HG03442 (cell line): ENCODE results near the gene SMPD2.
"Not testable (repeated sequence)": the region's sequence is repeated elsewhere in the genome, so short reads cannot be mapped to it uniquely, and the experiment has no call there.

Source experiments
- ATAC-seq: cut with Tn5 transposase; IDR thresholded peaks from one replicate; pipeline ENCODE4 v1.9.1; 2021; ENCODE audit warnings: mild to moderate bottlenecking, moderate library complexity; ENCODE audit not compliant: unreplicated experiment

The SMPD2 gene

DNA sequence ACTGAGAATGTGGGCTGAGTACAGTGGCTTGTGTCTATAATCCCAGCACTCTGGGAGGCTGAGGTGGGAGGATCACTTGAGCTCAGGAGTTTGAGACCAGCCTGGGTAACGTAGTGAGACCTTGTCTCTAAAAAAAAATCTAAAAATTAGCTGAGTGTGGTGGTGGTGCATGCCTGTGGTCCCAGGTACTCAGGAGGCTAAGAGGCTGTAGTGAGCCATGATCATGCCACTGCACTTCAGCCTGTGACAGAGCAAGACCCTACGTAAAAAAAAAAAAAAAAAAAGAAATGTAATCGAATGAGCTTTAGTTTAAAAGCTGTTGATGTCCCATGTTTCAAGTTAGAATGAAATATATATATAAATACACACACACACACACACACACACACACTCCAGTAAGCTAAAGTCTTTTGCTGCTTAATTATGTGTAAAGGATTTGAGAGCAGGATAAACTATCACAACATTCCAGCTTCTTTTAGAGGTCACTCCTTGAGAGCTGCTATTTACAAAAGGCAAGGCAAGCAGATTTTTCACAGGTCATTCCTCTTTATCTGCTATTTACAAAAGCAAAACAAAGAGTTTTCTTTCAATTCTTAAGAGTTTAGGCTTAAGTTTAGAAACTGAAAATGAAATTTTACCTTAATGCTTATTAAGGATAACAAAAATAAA lies 19.8 kb downstream of the SMPD2 start:
- no peak for ATAC-seq

DNA sequence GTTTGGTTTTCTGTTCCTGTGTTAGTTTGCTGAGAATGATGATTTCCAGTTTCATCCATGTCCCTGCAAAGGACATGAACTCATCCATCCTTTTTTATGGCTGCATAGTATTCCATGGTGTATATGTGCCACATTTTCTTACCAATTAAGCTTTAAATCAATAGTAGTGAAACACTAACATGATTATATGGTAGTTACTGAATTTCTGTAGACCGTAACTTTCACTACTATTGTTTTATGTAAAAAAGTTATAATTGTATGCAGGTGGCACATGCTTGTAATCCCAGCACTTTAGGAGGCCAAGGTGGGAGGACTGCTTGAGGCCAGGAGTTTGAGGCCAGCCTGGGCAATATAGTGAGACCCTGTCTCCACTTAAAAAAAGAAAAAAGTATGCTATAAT lies 20.7 kb downstream of the SMPD2 start:
- ATAC-seq, result not testable (repeated sequence)

DNA sequence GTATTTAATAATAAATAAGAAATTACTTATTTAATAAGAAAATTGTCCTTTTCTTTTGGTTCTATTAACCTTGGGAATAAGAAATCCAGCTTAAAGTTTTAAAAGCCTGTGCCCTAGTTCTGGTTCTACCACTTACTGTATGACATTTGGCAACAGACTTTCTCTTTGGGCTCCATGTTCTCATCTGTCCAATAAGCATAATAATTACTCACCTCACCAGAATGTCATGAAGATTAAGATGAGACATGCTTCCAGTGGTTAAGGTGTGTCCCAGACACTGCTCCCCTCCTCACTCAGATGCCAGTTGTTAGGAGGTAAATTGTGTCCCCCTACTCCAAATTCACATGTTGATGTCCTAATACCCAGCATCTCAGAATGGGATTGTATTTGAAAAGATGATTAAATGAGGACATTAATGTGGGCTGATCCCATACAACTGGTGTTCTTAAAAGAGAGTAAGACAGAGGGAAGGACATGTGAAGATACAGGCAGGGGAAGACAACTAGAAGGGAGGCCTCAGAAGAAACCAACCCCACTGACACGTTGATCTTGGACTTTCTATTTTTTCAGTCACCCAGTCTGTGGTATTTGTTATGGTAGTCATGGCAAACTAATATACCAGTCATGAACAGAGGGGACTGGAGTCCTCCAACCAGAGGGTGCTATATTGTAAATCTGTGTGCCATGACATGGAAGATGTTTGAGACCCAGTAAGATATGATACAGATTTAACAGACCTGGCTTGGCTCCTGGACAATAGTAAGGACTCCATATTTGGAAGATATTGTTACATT lies 21.4 kb downstream of the SMPD2 start:
- ATAC-seq, result no peak

DNA sequence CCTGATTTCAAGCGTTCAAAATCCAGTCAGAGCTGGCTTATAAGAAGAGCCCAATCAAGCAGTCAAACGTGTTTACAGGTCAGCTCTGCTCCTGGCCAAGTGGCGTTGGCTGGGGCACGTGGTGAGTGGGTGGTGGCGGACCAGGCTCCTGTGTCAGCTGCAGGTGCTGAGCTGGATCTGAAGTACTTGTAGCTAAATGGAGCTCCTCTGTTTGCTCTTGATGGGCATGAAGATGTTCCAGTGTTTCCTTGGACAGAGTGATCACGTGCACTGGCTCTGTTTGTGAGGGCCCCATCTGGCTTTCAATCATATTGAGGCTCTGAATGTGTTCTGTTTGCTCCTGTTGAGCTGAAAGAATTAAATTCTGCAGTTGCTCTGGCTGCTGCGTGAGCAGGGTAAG lies 25.2 kb downstream of the SMPD2 start:
- ATAC-seq, result no peak

DNA sequence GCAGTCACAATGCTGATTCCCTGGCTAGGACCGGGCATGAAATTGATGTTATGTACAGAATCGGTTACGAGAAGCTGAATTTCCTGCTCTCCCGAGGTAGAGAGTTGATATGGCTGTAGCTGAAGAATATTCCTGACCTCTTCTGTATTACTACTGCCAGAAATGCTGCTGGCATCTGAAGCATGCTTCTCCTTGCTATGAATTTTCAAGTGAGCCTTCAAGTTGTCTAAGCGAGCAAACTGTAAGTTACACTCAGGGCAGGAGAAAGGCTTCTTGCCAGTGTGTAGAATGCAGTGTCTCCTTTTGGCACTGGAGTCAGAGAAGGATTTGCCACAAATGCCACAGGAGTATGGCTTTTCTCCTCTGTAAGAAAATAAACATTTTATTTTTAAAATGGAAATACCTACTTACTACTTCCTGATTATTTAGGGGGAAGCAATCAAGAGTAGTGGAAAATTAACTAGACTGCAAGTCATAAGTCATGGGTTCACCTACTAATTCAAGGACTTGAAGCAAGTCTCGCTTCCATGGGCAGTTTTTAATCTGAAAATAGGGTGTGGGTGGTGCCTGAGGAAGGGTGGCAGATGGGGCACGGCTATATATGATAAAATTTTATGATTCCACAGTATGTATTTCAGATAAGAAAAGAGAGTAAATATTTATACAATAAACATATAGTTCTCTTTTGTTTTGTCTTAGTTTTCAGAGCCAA lies 25.8 kb downstream of the SMPD2 start:
- ATAC-seq, result no peak

DNA sequence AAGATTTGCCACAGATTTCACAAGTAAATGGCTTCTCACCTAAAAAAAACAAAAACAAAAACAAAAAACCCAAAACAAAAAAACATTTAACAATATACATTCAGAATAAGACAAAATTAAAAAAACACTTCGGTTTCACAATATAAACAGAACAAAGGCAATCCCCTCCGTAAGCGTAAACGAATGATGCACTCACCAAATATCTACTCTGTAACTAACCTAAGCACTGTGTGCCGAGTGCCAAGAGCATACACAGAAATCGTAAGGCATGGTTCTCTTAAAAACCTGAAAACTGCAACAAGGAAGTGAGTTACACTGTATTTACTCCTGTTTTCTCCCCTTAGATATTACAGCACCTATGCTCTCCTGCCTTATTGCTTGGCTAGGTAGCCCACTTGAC lies 27.2 kb downstream of the SMPD2 start:
- ATAC-seq, result no peak

DNA sequence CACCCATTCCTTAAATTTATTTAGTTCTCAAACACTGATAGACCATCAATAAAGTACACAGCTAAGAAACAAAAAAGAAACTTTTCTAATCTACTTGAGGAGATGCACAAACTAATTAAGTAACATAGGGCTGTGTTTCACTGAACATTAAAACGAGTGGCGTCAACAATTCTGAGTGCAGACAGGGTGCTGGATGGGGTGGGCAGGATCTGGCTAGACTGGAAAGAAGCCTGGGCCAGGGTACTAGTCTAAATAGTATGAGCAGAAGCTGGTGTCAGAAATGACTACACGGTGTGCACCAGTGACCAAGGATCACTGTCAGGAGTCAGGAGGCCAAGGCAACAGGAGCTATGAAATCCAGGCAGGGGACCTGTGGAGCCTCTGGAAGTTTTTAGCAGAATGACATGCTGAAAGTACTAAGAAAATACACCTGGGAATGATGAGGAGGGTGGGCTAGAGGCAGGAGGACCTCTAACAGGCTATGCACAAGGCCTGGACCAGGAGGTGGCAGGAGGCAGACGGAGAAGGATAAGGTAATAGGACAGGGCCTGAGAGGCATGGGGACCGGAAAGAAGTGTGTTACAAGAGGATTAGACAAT lies 29.2 kb downstream of the SMPD2 start:
- ATAC-seq, result no peak

DNA sequence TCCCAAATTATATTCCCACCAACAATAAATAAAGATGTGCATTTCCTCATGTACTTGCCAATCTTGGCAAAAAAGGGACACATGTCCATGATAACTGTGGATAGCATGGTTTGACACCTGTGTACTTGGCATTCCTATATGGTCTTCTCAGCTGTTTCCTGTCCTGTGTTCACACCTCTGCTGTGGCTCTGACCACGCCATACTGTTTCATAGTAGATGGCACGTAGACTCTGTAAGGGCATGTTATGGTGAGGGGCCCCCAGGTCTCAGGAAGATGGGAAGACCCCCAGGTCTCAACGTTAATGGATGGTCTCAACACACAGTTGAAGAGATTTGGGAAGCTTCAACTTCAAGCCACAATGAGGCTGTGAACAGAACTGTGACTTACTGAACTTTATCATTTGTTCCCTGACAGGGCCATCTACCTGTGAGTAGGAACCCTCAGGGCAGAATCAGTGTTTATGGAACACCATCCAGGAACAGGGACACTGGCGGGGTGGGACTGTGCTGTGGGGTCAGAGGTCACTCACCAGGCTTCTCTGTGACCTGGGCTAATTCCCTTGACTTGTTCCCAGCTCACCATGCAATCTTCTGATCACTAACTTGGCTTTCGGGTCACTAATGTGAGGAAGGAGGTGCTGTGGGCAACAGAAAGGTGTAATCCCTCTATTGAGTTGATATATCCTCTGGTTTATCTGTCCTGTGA lies 30.7 kb downstream of the SMPD2 start:
- no peak for ATAC-seq

DNA sequence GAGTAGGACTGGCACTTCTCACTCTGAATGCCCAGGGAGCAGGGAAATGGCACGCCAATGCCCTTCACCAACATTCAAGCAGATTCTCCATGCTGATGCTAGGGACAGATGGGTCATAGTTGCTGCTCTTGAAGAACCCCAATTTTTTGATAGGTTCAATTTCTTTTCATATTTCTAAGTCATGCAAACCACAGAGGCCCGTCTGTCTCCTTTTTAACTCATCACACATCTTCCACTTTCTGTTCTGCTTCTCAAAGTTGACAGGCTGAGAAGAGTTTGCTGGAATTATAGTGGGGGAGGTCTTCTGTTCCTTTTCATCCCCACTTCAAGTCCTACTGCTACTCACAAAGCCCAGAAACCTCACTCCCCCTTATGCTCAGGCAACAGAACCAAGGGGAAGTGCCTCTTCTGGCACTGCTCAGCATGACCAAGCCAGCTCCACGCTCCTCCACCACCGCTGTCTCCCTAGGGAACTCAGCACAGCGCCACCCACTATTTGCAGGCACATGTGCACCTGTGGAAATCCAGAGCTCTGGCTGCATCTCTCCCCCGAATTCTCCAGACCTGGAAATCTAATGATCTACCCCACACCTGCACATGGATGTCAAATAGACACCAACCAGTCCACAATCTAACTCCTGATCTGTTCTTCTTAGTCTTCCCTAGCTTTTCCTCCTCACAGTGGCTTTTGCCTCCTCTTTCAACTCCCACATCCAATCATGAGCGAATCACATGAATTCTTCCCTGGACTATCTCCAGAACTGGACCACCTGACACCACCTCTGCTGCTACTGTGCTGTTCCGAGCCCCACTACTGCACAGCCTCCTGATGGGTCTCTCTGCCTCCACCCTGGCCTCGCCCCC lies 31.8 kb downstream of the SMPD2 start:
- peak; percentile 62 for ATAC-seq

DNA sequence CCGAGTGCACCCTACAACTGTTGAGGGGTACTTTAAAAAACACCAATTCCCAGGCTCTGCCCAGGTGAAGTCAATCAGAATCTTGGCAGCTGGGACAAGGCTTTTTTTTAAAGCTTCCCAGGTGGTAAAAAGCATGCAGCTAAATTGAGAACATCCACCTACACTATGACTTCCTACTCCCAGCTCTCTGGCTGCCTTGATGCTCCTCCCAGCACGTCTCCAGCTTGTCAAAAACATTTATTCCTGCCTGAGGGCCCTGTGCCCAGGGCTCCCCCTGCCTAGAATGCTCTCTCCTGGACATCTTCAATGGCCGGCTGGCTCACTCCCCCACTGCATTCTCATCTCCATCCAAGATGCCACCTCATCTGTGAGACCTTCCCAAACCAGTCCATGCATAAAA lies 32.6 kb downstream of the SMPD2 start:
- ATAC-seq, result no peak

DNA sequence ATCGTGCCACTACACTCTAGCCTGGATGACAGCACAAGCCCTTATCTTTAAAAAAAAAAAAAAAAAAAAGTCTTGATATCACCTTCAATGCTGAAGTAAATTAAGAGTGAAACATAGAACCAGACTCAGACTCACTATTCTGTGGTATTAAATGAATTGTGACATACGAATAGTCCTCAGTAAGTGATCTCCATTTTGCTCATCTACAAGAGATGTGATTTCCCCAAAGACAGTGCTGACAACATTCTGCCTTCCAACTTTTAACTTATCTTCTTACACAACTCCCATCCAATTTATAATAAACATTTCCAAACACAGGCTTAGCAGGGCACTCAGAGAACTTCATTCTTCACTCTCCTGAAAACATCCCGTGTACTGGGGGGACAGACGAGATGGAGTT lies 34.5 kb downstream of the SMPD2 start:
- ATAC-seq, result no peak

DNA sequence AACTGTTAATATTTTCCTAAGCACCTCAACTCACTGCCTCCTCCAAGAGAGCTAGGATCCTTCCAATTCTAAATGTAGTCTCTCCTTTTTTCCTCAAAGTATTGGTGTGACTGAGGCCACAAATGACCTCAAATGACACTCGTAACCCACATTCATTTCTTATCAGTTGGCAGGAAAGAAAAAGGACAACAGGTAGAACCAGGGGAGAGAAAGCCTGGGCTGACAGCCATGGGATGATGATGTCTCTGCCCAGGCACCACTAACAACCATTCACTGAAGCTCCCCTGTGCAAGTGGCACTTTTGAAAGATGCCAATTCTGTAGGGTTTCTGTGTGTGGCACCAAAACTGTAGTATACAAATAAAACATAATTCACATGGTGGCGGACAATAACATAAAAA lies 35.1 kb downstream of the SMPD2 start:
- ATAC-seq, result no peak

DNA sequence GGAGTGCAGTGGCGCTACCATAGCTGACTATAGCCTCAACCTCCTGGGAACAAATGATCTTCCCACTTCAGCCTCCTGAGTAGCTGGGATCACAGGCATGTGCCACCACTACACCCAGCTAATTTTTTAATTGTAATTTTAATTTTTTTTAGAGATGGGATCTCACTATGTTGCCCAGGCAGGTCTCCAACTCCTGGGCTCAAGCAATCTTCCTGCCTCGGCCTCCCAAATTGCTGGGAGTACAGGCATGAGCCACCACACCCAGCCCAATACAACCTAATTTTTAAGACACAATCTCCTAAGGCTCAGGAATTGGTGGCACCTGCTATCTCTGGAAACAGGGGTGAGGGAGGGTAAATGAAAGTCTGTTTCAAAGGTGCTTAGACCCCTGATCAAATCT lies 36.7 kb downstream of the SMPD2 start:
- no peak for ATAC-seq

DNA sequence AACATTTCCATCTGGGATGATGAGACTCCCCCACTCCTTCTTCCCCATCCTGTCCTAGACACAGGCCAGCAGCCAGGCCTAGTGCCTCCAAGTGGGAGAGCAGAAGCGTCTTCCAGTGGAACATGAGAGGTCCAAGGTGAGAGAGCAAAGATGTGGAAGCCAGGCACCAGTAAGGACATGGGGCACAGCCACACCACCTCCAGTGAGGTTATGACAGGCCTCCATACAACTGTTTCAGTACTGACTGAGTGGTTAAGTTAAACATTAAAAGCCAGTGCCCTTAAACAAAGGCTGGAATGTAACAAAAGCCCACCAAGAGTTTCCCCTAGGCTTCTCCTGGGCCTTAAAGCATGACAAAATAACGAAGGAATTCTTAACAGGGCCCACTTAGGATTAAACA lies 37.2 kb downstream of the SMPD2 start:
- ATAC-seq, result no peak

DNA sequence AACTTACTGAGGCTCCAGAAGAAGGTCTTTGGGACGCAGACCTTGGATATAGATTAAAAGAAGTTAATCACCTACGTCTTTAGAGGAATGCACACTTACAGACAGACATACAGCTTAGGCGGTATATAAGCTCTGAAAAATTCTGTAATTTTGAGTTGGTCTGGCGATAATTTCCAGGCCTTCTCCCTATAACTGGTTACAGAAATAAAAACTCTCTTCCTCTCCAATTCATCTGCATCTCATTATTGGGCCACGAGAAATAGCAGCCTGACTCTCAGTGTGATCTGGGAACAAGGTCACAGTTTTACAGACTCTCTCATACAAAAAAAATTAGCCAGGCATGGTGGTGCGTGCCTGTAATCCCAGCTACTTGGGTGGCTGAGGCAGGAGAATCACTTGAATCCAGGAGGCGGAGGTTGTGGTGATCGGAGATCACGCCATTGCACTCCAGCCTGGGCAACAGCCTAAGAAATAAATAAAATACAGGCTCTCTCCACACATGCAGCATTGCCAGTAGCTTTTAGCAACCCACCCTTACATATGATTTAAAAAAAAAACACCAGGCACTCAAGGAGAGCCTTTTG lies 37.8 kb downstream of the SMPD2 start:
- no peak for ATAC-seq

DNA sequence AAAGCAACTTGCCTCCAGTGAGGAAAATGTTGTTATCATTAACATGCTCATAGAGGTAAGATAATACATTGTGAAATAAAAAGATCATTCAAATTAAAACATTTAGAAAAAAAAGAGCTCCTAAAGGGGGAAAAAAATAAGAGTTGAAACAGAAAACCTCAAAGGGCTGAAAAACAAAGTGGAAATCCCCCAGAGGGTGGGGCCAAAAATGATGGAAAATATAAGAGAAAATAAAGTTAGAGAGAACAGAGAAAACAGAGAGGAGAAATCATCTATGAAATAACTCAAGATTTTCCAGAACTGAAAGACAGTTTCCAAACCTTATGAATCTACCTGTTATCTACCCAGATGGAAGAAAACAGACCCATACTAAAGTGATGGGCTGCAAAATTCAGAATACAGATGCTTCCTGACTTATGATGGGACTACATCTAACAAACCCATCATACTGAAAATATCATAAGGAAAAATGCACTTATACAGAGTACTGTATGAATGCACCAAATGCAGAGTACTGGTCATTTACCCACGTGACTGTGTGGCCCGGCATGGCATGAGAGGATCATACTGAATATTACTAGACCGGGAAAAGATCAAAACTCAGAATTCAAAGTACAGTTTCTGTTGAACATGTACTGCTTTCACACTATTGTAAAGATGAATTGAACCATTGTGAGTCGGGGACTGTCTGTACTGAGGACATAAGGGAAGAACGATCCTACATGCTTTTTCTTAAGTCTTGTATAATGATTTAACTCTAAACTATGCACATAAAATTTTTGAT lies 38.5 kb downstream of the SMPD2 start:
- ATAC-seq, result no peak

DNA sequence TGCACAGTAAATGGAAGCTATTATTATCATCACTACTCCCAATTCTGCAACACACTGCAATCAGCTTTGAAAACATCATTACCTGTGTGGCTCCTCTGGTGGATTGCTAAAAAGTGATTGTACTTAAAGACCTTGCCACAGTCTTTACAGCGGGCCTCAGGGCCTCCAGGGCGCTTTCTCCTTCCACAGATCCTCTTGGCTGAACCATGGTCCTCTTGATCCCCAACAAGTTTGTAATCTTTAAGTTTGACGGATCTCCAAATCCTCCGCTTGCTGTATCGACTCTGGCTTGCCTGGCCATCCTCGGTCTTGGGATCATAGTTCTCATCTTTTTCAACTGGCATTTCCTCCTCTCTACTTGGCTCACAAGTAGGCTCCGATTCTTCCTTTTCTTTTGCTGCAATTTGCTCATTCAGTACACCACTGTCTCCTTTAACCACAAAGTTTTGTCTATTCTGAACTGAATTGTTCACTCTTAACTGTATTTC lies 40.5 kb downstream of the SMPD2 start:
- ATAC-seq, result no peak

DNA sequence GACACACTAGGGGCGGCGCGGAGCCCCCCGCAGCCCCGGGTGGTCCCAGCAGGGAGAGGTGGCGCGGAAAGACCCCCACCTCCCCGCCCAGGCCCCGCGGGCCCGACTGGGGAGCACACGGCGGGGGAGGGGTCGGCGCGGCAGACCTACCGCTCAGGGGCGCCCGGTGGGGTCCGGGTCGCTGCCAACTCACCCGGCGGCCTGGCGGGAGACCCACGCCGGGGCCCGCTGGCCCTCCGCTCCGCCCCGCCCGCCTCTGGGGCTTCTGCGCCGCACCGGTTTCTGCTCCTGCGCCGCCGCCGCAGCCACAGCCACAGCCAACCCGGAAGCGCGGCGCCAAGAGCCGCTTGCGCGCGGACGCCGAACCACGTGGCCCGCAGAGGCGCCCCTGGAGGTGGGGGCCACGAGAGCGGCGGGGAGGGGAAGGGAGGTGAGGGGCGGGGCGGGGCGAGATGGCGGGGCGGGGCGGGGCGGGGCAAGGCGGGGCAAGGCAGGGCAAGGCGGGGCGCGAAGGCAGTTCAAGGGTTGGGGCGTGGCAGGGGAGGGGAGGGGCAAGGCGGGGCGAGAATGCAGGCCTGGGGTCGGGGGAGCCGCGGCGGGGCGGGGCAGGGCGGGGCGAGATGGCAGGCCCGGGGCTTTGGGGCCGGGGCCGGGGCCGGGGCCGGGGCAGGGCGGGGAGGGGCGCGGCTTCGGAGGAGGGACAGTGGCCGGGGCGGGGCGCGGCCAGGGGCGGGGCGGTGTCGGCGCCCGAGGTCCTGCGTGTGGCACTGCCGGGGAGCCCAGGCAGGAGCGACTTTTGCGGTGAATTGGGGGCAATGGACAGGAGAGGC lies 42.6 kb downstream of the SMPD2 start, which contains the start of gene ZBTB24:
Gene ZBTB24, minus strand, starts transcription at position 315 of the 830 bp plus-strand sequence. CDS start 1,193 bp downstream, outside the sequence.
- ATAC-seq, result peak; percentile 85
